Measurements from ENCODE around the gene AGO1. TPM values are rescaled to one million over a fixed set of nuclear protein-coding genes. Genes with fewer than 3 reads are reported as not detected.

Gene AGO1
- total and polyA plus RNA-seq, 2 of the 8 experiments (the other 6 are each of a cell fraction or from before 2014, with no cell fraction given): 15.1 to 73.7 TPM

DNA sequence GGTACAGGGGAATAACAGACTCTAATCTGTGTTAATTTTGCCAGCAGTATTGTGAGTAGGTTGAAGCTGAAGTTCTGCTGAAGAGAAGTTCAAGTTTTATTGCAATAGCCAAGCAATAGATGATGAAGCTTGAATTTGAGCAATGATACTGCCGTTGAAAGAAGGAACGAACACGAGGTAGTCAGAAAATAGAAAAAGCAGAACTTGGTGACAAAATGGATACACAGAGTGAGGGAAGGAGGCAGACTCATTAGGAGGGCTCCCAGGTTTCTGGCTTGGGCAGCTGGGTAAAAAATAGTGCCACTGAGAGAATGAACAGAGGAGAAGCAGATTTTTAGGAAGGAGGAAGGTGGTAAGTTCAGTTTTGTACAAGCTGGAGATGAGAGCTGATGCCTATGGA is 22.3 kb upstream of the AGO1 start:
- DNase-seq (ENCODE audit: low read depth in 1 of 2, low spot score in 2 of 2) (no peak), FAIRE-seq (no peak)
- H3K79me1 ChIP-seq (ENCODE audit: low read depth, low read length): no peaks in the 10 kb centered on the region
- 92% methylated on average over 3 of the region's 3 CpGs; no CpG with 5 or more reads in 1 of the 2 experiments for WGBS, 2 experiments (ENCODE audit: extremely low coverage in 1 of 2, insufficient coverage in 1 of 2, insufficient read length in 1 of 2, insufficient replicate concordance in 2 of 2, low coverage in 1 of 2, low lambda C conversion rate in 2 of 2, missing lambda C conversion rate in 1 of 2)
- no peak overlapping the region for H3K56ac ChIP-seq (replicated peaks; ENCODE audit: insufficient read length, low read depth, low read length)
- no peak overlapping the region for H3K23ac ChIP-seq (ENCODE audit: insufficient read length)
- no peak overlapping the region for H3K4ac ChIP-seq (replicated peaks; ENCODE audit: insufficient read length, low read depth, low read length)
- no peak overlapping the region for H2BK20ac ChIP-seq (ENCODE audit: low read length)
- no peaks in the 10 kb centered on the region for H3K27me3 ChIP-seq (replicated peaks in 1 of 4; ENCODE audit: control insufficient read depth in 3 of 4, extremely low read depth in 1 of 4, insufficient read depth in 3 of 4, low read length in 3 of 4)
- no peaks in the 10 kb centered on the region for H4K20me1 ChIP-seq (replicated peaks in 1 of 2; ENCODE audit: control insufficient read depth in 1 of 2, insufficient read depth in 2 of 2, low read length in 2 of 2)
- no peaks in the 10 kb centered on the region for H3K79me2 ChIP-seq (ENCODE audit: control insufficient read depth in 1 of 2, insufficient read depth in 2 of 2, low read length in 2 of 2)
- ChIA-PET CTCF (ENCODE audit: partially characterized antibody) (interaction anchor here (1.0 to 3.6 kb wide), 4 partner anchors 9 to 44 kb away, joined by 3 to 12 read pairs (median 6); partner anchors contain the start of gene AGO1), POLR2A (ENCODE audit: partially characterized antibody) (interaction anchor here (0.6 kb wide), 1 partner anchor 23 kb away, joined by 5 read pairs; no protein-coding TSS in a partner anchor)
- no peak overlapping the region for H2AK5ac ChIP-seq (ENCODE audit: low read depth, low read length)
- no peak overlapping the region for H3K14ac ChIP-seq (ENCODE audit: insufficient read length)
- no peak overlapping the region for H4K91ac ChIP-seq (replicated peaks; ENCODE audit: insufficient read length, low read length)
- no peak overlapping the region for H2BK5ac ChIP-seq (ENCODE audit: low read depth, low read length)
- H3K23me2 ChIP-seq (ENCODE audit: low read depth, low read length): no peaks in the 10 kb centered on the region
- no peak overlapping the region for H4K5ac ChIP-seq (ENCODE audit: insufficient read length, low read depth, low read length)
- H3K36me3 ChIP-seq (ENCODE audit: control insufficient read depth in 2 of 4, insufficient read depth in 4 of 4, low read length in 3 of 4): no peaks in the 10 kb centered on the region
- H3K4me1 ChIP-seq (replicated peaks in 1 of 4; ENCODE audit: control insufficient read depth in 3 of 4, insufficient read depth in 4 of 4, low read length in 3 of 4): no peaks in the 10 kb centered on the region
- no peaks in the 10 kb centered on the region for H3K9me3 ChIP-seq (ENCODE audit: insufficient read depth in 2 of 2, low read depth in 1 of 2, low read length in 1 of 2)
- no peak overlapping the region for H3K4me2 ChIP-seq (ENCODE audit: insufficient read depth in 1 of 2, low read depth in 2 of 2, low read length in 2 of 2)
- no peak overlapping the region for H2AFZ ChIP-seq (ENCODE audit: low read length)
- H4K8ac ChIP-seq (ENCODE audit: extremely low read depth, insufficient read depth, low read length): no peak overlapping the region
- H2BK15ac ChIP-seq (ENCODE audit: low read length): no peak overlapping the region
- no peak overlapping the region for H3K4me3 ChIP-seq (ENCODE audit: extremely low read depth in 1 of 4, insufficient read depth in 2 of 4, low read depth in 3 of 4, low read length in 4 of 4)
- H2BK120ac ChIP-seq (replicated peaks; ENCODE audit: low read depth, low read length): no peak overlapping the region
- no peak overlapping the region for H2BK12ac ChIP-seq (ENCODE audit: low read depth, low read length)
- H3K27ac ChIP-seq (ENCODE audit: low read depth, low read length): no peak overlapping the region
- no peak overlapping the region for H3K9ac ChIP-seq (replicated peaks in 1 of 4; ENCODE audit: extremely low read depth in 1 of 4, low read depth in 3 of 4, low read length in 3 of 4)
- no peak overlapping the region for H3K18ac ChIP-seq (ENCODE audit: extremely low read depth, low read length)
- TF ChIP-seq JUND (IDR thresholded peaks at IDR 0.05; ENCODE audit: low read length): no peak
- no peak for TF ChIP-seq SIN3A (conservative IDR thresholded peaks at IDR 0.05 in 1 of 2, IDR thresholded peaks at IDR 0.05 in 1 of 2; ENCODE audit: low read depth in 1 of 2, low read length in 2 of 2)
